Mucosa of rectum (tissue), 2 donors: ENCODE measurements around the gene GPR183.

Experiments used
- H3K27ac ChIP-seq, 2 donors: one replicate each; pipeline ENCODE4 v1.7.0; 2013; ENCODE audit warnings: inconsistent platforms in 2 of 2, low read depth in 2 of 2, low read length in 2 of 2
- H3K27me3 ChIP-seq, 2 donors: one replicate each; pipeline ENCODE4 v1.7.0; 2013; ENCODE audit warnings: low read length in 2 of 2; ENCODE audit not compliant: control insufficient read depth in 2 of 2, insufficient read depth in 2 of 2
- H3K36me3 ChIP-seq, 2 donors: one replicate each; pipeline ENCODE4 v1.7.0; 2013; ENCODE audit warnings: low read length in 2 of 2; ENCODE audit not compliant: control insufficient read depth in 2 of 2, insufficient read depth in 2 of 2
- H3K4me1 ChIP-seq, 2 donors: one replicate each; pipeline ENCODE4 v1.7.0; 2013; ENCODE audit warnings: low read length in 2 of 2, mild to moderate bottlenecking in 1 of 2; ENCODE audit not compliant: control insufficient read depth in 2 of 2, insufficient read depth in 2 of 2
- H3K4me3 ChIP-seq, 2 donors: one replicate each; pipeline ENCODE4 v1.7.0; 2013; ENCODE audit warnings: low read length in 2 of 2
- H3K9ac ChIP-seq, 2 donors: one replicate each; pipeline ENCODE4 v1.7.0; 2013; ENCODE audit warnings: low read length in 2 of 2, low read depth in 1 of 2, mild to moderate bottlenecking in 1 of 2
- H3K9me3 ChIP-seq, 2 donors: one replicate each; pipeline ENCODE4 v1.7.0; 2013; ENCODE audit warnings: low read length in 2 of 2; ENCODE audit not compliant: control insufficient read depth in 2 of 2
- donor health status: healthy.
- donor health status: Normal muscosa, but diverticular disease.

Gene GPR183, protein sequence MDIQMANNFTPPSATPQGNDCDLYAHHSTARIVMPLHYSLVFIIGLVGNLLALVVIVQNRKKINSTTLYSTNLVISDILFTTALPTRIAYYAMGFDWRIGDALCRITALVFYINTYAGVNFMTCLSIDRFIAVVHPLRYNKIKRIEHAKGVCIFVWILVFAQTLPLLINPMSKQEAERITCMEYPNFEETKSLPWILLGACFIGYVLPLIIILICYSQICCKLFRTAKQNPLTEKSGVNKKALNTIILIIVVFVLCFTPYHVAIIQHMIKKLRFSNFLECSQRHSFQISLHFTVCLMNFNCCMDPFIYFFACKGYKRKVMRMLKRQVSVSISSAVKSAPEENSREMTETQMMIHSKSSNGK

DNA sequence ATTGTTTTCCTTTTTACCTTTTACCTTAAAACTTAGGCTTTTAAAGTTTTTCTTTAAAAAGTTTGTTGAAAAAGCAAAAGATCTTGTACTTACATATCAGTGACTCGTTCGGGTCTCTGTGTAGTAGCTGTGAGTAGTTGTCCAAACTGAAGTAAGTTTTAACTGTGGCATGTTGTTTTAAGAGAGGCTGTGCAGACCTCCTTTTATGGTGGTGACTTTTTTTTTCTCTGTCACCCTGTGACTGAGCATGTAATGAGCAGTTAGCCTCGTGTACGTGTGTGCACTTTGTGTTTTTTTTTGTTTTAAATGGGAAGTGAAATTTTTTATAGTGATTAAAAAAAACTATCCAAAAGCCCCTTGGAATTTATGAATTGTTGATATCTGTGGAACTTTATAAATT is at the start of gene GPR183:
Gene GPR183 (minus strand): TSS at position 153 of the 400 bp plus-strand sequence. CDS start 11,254 bp downstream, outside the sequence.
- Histone ChIP-seq H3K9me3 (no peaks in the 10 kb centered on the region), H3K4me1 (peaks cover 0 to 8% of the 10 kb centered on the region in 2 donors), H3K36me3 (peaks cover 5 to 7% of the 10 kb centered on the region in 2 donors), H3K4me3 (peak within 1 kb of the TSS; percentile 52 to 62), H3K27me3 (no peaks in the 10 kb centered on the region), H3K27ac (peak within 1 kb of the TSS; percentile 68 to 76), H3K9ac (peak within 1 kb of the TSS; percentile 46 to 53)

DNA sequence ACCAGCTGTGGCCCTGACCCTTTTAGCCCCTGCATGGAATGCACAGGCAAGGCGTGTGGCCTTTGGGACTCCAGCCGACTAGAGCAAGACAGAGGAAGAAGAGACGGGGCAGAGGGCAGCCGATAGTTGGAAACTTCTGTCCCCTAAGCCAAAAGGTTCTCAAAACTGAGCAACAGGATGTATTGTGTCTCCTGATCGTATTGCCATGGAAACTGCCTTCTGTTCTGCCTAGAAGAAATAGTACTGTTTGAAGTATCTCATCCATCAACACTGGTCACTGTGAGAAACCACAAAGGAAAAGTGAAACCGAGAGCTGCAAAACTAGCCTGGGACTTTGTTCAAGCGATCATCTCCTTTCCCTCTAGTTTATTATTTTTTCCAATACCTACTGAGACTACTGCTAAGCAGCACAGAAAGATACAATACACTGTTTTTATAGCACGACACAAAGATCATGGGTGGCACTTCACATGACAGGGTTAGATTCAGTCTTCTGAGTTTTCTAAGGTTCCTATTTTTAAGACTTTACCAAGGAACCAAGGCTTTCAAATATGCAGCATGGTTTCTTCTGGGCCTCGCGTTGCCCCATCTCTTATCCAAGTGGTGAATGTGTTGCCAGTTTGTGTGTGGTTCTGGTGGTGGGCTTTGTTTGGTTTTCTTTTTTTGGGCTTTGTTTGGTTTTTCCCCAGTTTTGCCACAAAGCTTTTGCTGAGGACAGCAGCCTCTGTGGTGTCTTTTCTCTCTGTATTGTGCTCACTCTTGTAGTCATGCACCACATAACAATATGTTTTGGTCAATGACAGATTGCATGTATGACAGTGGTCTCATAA is 49.3 kb upstream of the GPR183 start:
- Histone ChIP-seq H3K4me3 (peak overlapping the region; percentile 42 to 52), H3K27me3 (no peaks in the 10 kb centered on the region), H3K9me3 (no peaks in the 10 kb centered on the region), H3K4me1 (peaks cover 16 to 17% of the 10 kb centered on the region in 2 donors), H3K27ac (peak overlapping the region; percentile 84 to 87), H3K36me3 (peaks cover 30 to 39% of the 10 kb centered on the region in 2 donors), H3K9ac (peak overlapping the region in 1 of 2 donors; percentile 53)

DNA sequence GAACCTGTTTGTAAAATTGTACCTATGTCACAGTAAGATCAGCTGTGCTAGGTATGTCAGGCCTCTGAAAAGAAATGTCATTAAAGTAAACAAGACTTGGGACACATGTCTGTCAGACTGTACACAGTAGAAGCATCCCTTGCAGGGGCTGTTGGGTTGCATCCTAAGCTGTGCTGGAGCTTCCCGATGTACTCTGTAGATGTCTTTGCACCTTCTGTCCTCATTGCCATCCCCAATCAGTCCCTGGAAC is 48.7 kb upstream of the GPR183 start:
- Histone ChIP-seq H3K4me1 (peaks cover 16 to 17% of the 10 kb centered on the region in 2 donors), H3K4me3 (peak overlapping the region; percentile 42 to 52), H3K9ac (peak overlapping the region in 1 of 2 donors; percentile 53), H3K27me3 (no peaks in the 10 kb centered on the region), H3K9me3 (no peaks in the 10 kb centered on the region), H3K36me3 (peaks cover 30 to 39% of the 10 kb centered on the region in 2 donors), H3K27ac (peak overlapping the region; percentile 84 to 87)

DNA sequence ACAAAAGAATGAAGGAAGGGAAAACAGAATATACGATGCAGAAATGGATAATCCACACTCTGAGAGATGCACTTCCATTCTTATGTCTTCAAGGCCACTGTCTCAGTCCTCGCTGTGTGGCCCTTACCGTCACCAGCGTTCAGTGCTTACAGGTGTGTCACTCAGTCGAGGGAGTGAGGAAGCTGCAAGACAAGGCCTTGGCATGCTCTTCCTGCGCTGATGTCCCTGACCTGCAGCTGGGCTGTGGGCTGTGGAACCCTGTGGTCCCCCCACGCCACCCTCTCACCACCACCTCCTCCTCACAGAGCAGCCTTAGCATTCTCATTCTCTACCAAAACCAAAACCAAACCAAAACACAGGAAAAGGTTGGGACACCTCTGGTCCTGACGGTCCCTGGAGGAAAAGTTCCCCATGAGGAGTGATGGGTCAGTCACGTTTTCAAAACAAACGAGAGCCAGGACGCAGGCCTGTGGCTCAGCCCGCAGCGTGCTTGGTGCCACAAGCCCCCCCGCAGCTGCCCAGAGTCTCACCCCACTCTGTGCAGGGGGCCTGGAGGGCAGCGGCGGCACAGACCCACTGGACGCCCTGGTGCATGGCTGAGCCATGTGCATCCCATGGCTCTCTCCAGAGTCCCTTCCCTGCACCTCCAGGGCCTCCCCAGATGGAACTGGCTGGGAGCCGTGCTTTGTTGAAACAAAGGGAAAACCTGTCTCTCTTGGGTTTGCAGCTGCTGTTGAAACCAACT is 48.2 kb upstream of the GPR183 start:
- Histone ChIP-seq H3K27me3 (no peaks in the 10 kb centered on the region), H3K36me3 (peaks cover 34 to 41% of the 10 kb centered on the region in 2 donors), H3K9ac (peak overlapping the region in 1 of 2 donors; percentile 53), H3K4me3 (no peak overlapping the region), H3K4me1 (peaks cover 16 to 17% of the 10 kb centered on the region in 2 donors), H3K27ac (peak overlapping the region; percentile 84 to 87), H3K9me3 (no peaks in the 10 kb centered on the region)

DNA sequence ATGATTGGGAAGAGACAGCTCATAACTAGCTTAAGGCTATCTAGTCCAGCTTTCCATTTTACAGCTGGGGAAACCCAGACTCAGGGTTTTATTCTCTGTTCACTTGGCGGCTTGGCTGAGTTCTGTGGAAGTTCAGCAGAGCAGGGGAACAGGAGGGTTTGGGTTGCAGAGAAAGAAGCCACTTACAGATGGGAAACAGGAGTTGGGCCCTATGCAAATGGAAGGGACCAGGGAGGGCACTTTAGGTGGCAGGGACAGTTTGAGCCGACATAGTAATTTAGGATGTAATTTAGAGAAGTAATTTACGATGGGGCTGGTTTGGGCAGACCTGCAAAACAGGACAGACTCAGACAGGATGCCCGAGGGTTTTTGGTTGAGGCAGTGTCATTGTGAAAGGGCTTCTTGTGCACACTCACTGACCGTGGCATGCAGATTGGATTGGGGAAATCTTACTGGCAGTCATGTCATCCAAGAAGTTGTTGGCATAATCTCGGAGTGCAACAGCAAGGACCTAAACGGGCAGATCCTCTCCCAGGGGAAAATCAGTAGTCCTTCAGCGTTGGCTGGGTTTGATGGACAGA is 47.3 kb upstream of the GPR183 start:
- Histone ChIP-seq H3K9me3 (no peaks in the 10 kb centered on the region), H3K9ac (no peak overlapping the region), H3K36me3 (peaks cover 35 to 40% of the 10 kb centered on the region in 2 donors), H3K27me3 (no peaks in the 10 kb centered on the region), H3K4me3 (no peak overlapping the region), H3K4me1 (peaks cover 16 to 17% of the 10 kb centered on the region in 2 donors), H3K27ac (peak overlapping the region; percentile 84 to 87)

DNA sequence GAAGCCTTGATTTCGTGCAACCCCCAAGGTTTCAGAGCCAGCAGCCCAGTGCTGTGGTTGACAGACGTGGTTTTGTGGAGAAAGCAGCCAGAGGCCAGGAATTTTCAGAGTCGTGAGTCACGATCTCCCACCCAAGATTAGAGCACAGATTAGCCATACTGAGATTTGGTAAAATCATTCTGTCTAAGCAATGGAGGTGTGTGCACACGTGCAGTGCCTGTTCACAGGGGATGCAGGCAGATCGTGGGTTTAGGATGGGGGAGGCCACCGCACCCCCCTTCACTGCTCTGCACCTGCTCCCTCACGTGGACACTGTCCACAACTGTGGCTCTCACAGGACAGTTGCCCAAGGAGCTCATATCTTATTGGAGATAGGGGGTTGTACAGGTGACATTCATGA is 46.6 kb upstream of the GPR183 start:
- no peaks in the 10 kb centered on the region for H3K9me3 ChIP-seq
- H3K27ac ChIP-seq: peak overlapping the region; percentile 23 to 87
- no peaks in the 10 kb centered on the region for H3K27me3 ChIP-seq
- H3K9ac ChIP-seq: no peak overlapping the region
- no peak overlapping the region for H3K4me3 ChIP-seq
- peaks cover 35 to 38% of the 10 kb centered on the region in 2 donors for H3K36me3 ChIP-seq
- H3K4me1 ChIP-seq: peaks cover 16 to 17% of the 10 kb centered on the region in 2 donors

DNA sequence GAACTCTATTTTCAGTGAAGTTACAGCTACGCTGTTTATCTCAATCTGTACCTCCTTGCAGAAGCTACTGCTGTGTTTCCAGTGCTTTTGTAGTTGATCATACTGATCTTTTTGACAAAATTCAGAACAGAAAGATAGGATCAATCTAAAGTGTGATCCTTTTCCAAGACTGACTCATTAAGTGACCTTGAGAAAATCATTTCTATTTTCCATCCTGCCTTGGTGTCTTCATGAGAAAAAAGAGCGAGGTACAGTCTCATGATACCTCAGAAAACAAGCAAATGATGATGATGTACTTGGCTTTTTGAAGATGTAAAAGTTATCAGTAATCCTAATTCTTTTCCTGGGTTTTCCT is 46.0 kb upstream of the GPR183 start:
- Histone ChIP-seq H3K27me3 (no peaks in the 10 kb centered on the region), H3K27ac (no peak overlapping the region), H3K4me1 (peaks cover 16 to 17% of the 10 kb centered on the region in 2 donors), H3K36me3 (peaks cover 37 to 39% of the 10 kb centered on the region in 2 donors), H3K9me3 (no peaks in the 10 kb centered on the region), H3K4me3 (no peak overlapping the region), H3K9ac (no peak overlapping the region)

DNA sequence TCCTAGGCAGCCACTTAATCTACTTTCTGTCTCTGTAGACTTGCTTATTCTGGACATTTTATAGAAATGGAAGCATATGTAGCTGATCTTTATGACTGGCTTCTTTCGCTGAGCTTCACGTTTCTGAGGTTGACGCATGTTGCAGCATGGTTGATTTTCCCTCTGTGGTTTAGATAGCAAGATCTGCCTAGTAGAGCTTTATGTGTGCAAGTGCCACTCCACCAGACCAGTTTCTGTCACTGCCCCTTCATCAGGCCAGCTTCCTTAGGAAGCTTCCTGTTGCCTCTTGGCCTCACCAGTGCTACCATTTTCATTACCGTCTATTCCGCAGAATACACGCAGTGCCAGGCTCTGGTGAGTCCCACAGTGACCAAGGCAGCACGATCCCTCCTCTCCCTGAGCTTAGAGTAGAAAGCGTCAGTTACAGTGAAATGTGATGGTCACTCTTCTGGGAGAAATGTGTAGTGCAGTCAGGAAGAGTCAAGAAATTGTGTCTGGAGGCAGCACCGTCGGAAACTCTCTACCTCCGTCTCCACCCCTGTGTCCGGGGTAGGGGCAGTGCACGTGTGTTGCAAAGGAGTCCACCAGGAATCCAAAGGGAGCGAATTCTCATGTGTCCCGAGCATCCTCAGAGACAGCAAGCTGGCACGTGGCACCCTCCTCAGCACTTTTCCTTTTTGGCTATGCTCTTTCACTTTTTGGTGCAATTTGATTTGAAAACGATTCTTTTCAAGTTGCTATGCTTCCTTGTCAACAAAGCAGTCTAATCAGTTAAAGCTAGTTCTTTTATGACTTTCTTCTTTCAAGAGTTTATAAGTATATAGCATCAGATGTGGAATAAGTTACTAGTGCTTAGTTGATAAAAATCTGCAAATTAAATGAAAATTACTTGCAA is 45.4 kb upstream of the GPR183 start:
- H3K4me3 ChIP-seq: no peak overlapping the region
- H3K27me3 ChIP-seq: no peaks in the 10 kb centered on the region
- H3K9ac ChIP-seq: no peak overlapping the region
- no peaks in the 10 kb centered on the region for H3K9me3 ChIP-seq
- H3K36me3 ChIP-seq: peaks cover 35 to 40% of the 10 kb centered on the region in 2 donors
- peaks cover 15 to 17% of the 10 kb centered on the region in 2 donors for H3K4me1 ChIP-seq
- H3K27ac ChIP-seq: peak overlapping the region; percentile 3 to 38

DNA sequence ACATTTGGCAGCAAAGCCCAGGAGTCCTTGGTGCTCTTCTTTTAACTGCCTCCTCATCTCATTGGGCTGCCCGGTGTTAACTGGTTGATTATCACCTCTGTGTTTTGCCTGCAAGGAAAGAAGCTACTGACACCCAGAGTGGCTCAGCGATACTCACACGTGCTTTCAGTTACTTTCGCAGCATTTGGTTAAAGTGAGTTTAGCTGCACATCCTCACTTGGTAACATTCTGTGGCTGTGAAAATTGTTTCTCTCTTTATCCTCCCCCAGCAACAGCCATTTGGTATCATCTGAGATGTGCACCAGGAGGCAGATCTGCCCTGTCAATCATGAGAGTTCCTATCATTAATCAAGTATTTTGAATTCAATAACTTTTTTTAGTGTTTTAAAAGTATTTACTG is 44.6 kb upstream of the GPR183 start:
- Histone ChIP-seq H3K9me3 (no peaks in the 10 kb centered on the region), H3K27ac (peak overlapping the region in 1 of 2 donors; percentile 56), H3K36me3 (peaks cover 34 to 35% of the 10 kb centered on the region in 2 donors), H3K4me3 (no peak overlapping the region), H3K27me3 (no peaks in the 10 kb centered on the region), H3K9ac (no peak overlapping the region), H3K4me1 (peaks cover 7 to 19% of the 10 kb centered on the region in 2 donors)
